Ovary (tissue), 1 donor: ENCODE data around the gene SERINC4.

Experiments used
- EP300 ChIP-seq: sonication (generic); formaldehyde crosslinking; IDR thresholded peaks from one replicate; pipeline ENCODE4 v1.6.1; 2017; ENCODE audit warnings: antibody characterized with exemption
- POLR2A ChIP-seq: fragments of 450-650 bp; IDR thresholded peaks from one replicate; pipeline ENCODE4 v1.6.1; 2017; ENCODE audit warnings: antibody characterized with exemption, mild to moderate bottlenecking, moderate library complexity

DNA sequence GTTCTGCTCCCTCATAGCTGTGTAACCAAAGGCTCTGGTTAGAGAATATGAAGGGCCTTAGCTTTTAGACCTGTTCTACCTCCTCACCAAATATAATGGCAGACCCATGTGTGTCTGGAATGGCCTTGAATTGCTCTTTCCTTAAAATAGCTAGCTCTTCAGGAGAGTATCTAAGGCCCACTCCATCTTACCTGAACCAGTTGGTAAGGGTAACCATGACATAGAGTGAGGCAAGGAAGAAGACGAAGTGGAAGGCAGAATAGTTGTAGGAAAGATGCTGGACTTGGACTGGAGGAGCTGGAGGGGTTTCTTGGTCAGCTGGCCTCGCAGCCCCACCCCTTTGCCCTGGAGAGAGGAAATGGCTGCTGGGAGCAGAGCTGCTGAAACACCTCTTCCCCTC lies 4.8 kb downstream of the SERINC4 start:
- no peak for TF ChIP-seq EP300
- no peak for TF ChIP-seq POLR2A
